Neural progenitor cell (in vitro differentiated cells): ENCODE results near the gene APLF. TPM values are rescaled to one million over a fixed set of nuclear protein-coding genes. Genes with fewer than 3 reads are reported as not detected.

Source experiments
- DNase-seq: peaks from one replicate; pipeline ENCODE4 v3.0.0-alpha.2; 2016; ENCODE audit warnings: low spot score
- H2AFZ ChIP-seq: fragments of 200-600 bp; sonication (generic); replicated peaks from 2 replicates; pipeline ENCODE4 v1.6.1; 2016; ENCODE audit warnings: antibody characterized with exemption
- H3F3A ChIP-seq: fragments of 200-600 bp; sonication (generic); 2 replicates; pipeline ENCODE4 v1.6.1; 2016; ENCODE audit warnings: antibody characterized with exemption, low read depth
- H3K27ac ChIP-seq: fragments of 200-600 bp; sonication (generic); 2 replicates; pipeline ENCODE4 v1.5.1; 2016; ENCODE audit warnings: mild to moderate bottlenecking
- H3K27me3 ChIP-seq: fragments of 200-600 bp; sonication (generic); 2 replicates; pipeline ENCODE4 v1.6.1; 2016; ENCODE audit warnings: mild to moderate bottlenecking, moderate library complexity
- H3K36me3 ChIP-seq: fragments of 200-600 bp; sonication (generic); 2 replicates; pipeline ENCODE4 v1.5.1; 2016
- H3K4me1 ChIP-seq: fragments of 200-600 bp; sonication (generic); 2 replicates; pipeline ENCODE4 v1.6.1; 2016; ENCODE audit warnings: mixed run types
- H3K4me2 ChIP-seq: fragments of 200-600 bp; sonication (generic); 2 replicates; pipeline ENCODE4 v1.6.1; 2016
- H3K4me3 ChIP-seq: fragments of 200-600 bp; sonication (generic); 2 replicates; pipeline ENCODE4 v1.5.1; 2016
- H3K79me2 ChIP-seq: fragments of 200-600 bp; sonication (generic); 2 replicates; pipeline ENCODE4 v1.6.1; 2016; ENCODE audit warnings: low read depth
- H3K9ac ChIP-seq: fragments of 200-600 bp; sonication (generic); 2 replicates; pipeline ENCODE4 v1.6.1; 2016
- H3K9me3 ChIP-seq: fragments of 200-600 bp; sonication (generic); 2 replicates; pipeline ENCODE4 v1.5.1; 2016; ENCODE audit warnings: low read depth
- H4K20me1 ChIP-seq: fragments of 200-600 bp; sonication (generic); 2 replicates; pipeline ENCODE4 v1.6.1; 2016; ENCODE audit warnings: low read depth
- H3K27ac Mint-ChIP-seq: 3 replicates; pipeline ENCODE4 v1.8.0; 2021; ENCODE audit warnings: mixed read lengths
- H3K27me3 Mint-ChIP-seq: 2 replicates; pipeline ENCODE4 v1.8.0; 2022; ENCODE audit warnings: low read depth, mild to moderate bottlenecking, inconsistent platforms, moderate library complexity, mixed read lengths; ENCODE audit not compliant: insufficient read depth
- H3K36me3 Mint-ChIP-seq: 3 replicates; pipeline ENCODE4 v1.8.0; 2021; ENCODE audit warnings: mixed read lengths
- H3K4me1 Mint-ChIP-seq: 3 replicates; pipeline ENCODE4 v1.8.0; 2021; ENCODE audit warnings: mixed read lengths
- H3K4me3 Mint-ChIP-seq: 3 replicates; pipeline ENCODE4 v1.8.0; 2021; ENCODE audit warnings: mild to moderate bottlenecking, moderate library complexity, mixed read lengths
- H3K9me3 Mint-ChIP-seq: 3 replicates; pipeline ENCODE4 v1.8.0; 2020; ENCODE audit warnings: mixed read lengths
- EZH2 ChIP-seq: fragments of 200-600 bp; sonication (generic); IDR thresholded peaks from 2 replicates; pipeline ENCODE4 v1.6.1; 2017; ENCODE audit warnings: antibody characterized with exemption, mild to moderate bottlenecking, moderate library complexity
- EZH2phosphoT487 ChIP-seq: fragments of 200-600 bp; sonication (generic); IDR thresholded peaks from 2 replicates; pipeline ENCODE4 v1.6.1; 2017; ENCODE audit warnings: antibody characterized with exemption
- total RNA-seq: library from RNA; depleted of rRNA; stranded (reverse); fragments of >200 nt; gene quantifications from 2 replicates; pipeline ENCODE4 v1.2.3, GENCODE V29; 2015; ENCODE audit warnings: low replicate concordance
- TF ChIP-seq, protein P1 (sequence below): fragments of 200-600 bp; sonication (generic); IDR thresholded peaks from 2 replicates; pipeline ENCODE4 v1.5.1; 2017; ENCODE audit warnings: antibody characterized with exemption, mild to moderate bottlenecking

The APLF gene
- total RNA-seq, 1 donor from 2014 or later = 16.9 TPM

DNA sequence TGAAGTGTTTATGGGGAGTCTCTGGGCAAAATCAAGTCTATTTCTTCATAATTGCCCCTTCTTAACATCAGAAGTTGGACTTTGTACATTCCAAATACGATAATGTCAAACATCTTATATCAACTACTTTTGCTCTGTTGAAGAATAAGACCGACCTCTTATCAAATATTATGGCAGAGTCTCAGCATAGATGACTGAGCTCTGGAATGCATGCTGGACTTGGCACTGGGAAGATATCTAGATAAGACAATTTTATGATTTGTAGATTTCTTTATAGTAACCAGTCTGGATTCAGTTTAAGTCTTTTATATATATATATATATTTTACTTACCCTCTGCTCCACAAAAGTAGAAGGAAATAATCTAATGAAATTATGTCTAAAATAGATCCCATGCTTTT lies 8.2 kb downstream of the APLF start:
- no peak for DNase-seq
- Mint-ChIP-seq H3K27ac (no peak overlapping the region), H3K36me3 (no peaks in the 10 kb centered on the region), H3K4me1 (no peaks in the 10 kb centered on the region), H3K27me3 (no peaks in the 10 kb centered on the region), H3K9me3 (no peaks in the 10 kb centered on the region), H3K4me3 (no peak overlapping the region)
- peaks cover 18% of the 10 kb centered on the region for H3K79me2 ChIP-seq
- no peaks in the 10 kb centered on the region for H3K4me1 ChIP-seq
- no peak overlapping the region for H3K4me2 ChIP-seq
- no peaks in the 10 kb centered on the region for H3K27me3 ChIP-seq
- H3K36me3 ChIP-seq = no peaks in the 10 kb centered on the region
- H3K9ac ChIP-seq = no peak overlapping the region
- H3K9me3 ChIP-seq = no peaks in the 10 kb centered on the region
- H2AFZ ChIP-seq = no peak overlapping the region
- H3K4me3 ChIP-seq = no peak overlapping the region
- no peak for TF ChIP-seq EZH2phosphoT487
- TF ChIP-seq, protein P1, sequence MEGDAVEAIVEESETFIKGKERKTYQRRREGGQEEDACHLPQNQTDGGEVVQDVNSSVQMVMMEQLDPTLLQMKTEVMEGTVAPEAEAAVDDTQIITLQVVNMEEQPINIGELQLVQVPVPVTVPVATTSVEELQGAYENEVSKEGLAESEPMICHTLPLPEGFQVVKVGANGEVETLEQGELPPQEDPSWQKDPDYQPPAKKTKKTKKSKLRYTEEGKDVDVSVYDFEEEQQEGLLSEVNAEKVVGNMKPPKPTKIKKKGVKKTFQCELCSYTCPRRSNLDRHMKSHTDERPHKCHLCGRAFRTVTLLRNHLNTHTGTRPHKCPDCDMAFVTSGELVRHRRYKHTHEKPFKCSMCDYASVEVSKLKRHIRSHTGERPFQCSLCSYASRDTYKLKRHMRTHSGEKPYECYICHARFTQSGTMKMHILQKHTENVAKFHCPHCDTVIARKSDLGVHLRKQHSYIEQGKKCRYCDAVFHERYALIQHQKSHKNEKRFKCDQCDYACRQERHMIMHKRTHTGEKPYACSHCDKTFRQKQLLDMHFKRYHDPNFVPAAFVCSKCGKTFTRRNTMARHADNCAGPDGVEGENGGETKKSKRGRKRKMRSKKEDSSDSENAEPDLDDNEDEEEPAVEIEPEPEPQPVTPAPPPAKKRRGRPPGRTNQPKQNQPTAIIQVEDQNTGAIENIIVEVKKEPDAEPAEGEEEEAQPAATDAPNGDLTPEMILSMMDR = no peak
- TF ChIP-seq EZH2 = no peak
- H3F3A ChIP-seq = no peaks in the 10 kb centered on the region
- H3K27ac ChIP-seq = no peak overlapping the region
- no peaks in the 10 kb centered on the region for H4K20me1 ChIP-seq

DNA sequence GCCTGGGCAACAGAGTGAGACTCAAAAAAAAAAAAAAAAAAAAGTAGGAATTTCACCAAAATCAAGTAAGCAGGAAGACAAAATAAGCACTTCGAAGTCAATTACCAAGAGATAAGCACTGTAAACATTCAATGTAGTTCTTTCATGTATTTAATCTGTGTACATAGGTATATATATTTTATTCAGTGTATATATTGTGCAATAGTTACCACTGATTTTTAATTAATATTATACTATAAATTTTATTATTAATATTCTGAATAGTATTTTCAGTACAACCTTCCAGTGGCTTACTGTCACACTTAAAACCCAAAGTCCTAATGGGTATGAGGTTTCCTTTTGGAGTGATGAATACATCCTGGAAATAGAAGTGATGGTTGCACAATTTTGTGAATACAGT lies 9.1 kb downstream of the APLF start:
- Histone ChIP-seq H3K9me3 (no peaks in the 10 kb centered on the region), H3K27ac (no peak overlapping the region), H4K20me1 (no peaks in the 10 kb centered on the region), H3F3A (no peaks in the 10 kb centered on the region), H3K4me2 (no peak overlapping the region), H3K27me3 (no peaks in the 10 kb centered on the region), H3K4me3 (no peak overlapping the region), H2AFZ (no peak overlapping the region), H3K36me3 (no peaks in the 10 kb centered on the region), H3K79me2 (peaks cover 9% of the 10 kb centered on the region), H3K4me1 (no peaks in the 10 kb centered on the region), H3K9ac (no peak overlapping the region)
- Mint-ChIP-seq H3K4me3 (no peak overlapping the region), H3K27me3 (no peaks in the 10 kb centered on the region), H3K27ac (no peak overlapping the region), H3K4me1 (no peaks in the 10 kb centered on the region), H3K9me3 (no peaks in the 10 kb centered on the region), H3K36me3 (no peaks in the 10 kb centered on the region)
- no peak for DNase-seq
- TF ChIP-seq, protein P1 = no peak
- no peak for TF ChIP-seq EZH2phosphoT487
- TF ChIP-seq EZH2 = no peak

DNA sequence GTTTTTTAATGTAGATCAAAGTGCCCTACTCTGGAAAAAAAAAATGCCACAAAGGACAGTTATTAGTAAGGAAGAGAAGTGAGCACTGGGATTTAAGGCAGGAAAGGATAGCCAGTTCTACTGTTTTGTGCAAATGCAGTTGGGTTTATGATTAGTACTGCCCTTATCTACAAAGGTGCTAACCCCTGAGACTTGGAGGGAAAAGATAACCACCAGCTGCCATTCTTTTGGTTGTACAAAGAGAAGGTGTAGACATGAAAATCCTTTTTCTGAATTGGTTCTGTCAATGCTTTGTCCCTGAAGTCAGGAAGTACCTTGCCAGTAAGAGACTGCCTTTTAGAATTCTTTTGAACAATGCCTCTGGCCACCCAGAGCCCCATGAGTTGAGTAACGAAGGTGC lies 11.3 kb downstream of the APLF start:
- Histone ChIP-seq H4K20me1 (no peaks in the 10 kb centered on the region), H3K79me2 (peaks cover 10% of the 10 kb centered on the region), H2AFZ (no peak overlapping the region), H3F3A (no peaks in the 10 kb centered on the region), H3K4me3 (no peak overlapping the region), H3K9ac (no peak overlapping the region), H3K27ac (no peak overlapping the region), H3K4me2 (no peak overlapping the region), H3K9me3 (no peaks in the 10 kb centered on the region), H3K36me3 (no peaks in the 10 kb centered on the region), H3K27me3 (no peaks in the 10 kb centered on the region), H3K4me1 (peaks cover 5% of the 10 kb centered on the region)
- H3K27ac Mint-ChIP-seq = no peak overlapping the region
- no peaks in the 10 kb centered on the region for H3K4me1 Mint-ChIP-seq
- no peaks in the 10 kb centered on the region for H3K36me3 Mint-ChIP-seq
- H3K27me3 Mint-ChIP-seq = peaks cover 2% of the 10 kb centered on the region
- TF ChIP-seq EZH2phosphoT487 (no peak), EZH2 (no peak)
- TF ChIP-seq, protein P1 = no peak
- H3K4me3 Mint-ChIP-seq = no peak overlapping the region
- no peaks in the 10 kb centered on the region for H3K9me3 Mint-ChIP-seq
- DNase-seq = no peak
